Mammary epithelial cell (primary cell): ENCODE measurements around the gene BTRC.

Experiments used
- EZH2 ChIP-seq: IDR thresholded peaks from 2 replicates; pipeline ENCODE4 v1.6.1; 2012; ENCODE audit warnings: low read length, inconsistent platforms, borderline replicate concordance
- TF ChIP-seq, protein P1 (sequence below), 2 donors: IDR thresholded peaks in 1 of 2; conservative IDR thresholded peaks in 1 of 2; 2 replicates each; pipeline ENCODE4 v1.5.1; 2011 to 2012; ENCODE audit warnings: inconsistent platforms in 2 of 2, low read length in 2 of 2, mild to moderate bottlenecking in 2 of 2, control low read depth in 1 of 2, low read depth in 1 of 2; ENCODE audit not compliant: insufficient read depth in 1 of 2; ENCODE audit errors: extremely low read depth in 1 of 2

DNA sequence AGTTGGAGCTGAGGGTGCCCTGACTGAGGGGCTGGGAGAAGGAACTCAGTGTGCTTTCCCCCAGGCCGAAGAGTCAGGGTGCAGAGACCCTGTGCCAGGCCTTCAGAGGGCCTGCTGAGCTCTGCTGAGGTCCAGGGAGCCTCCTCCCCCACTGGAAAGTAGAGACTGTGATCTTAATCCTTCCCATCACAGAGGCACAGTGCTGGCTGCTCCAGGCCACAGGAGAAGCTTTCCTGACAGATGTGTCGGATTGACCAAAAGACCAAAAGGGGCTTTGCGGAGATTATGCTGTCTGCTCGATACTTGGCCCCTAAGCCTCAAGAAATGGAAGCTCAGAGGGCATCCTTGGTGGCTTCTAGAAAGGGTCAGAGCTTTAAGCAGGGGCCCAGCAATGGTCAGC, 32.9 kb upstream of the BTRC start:
- TF ChIP-seq, protein P1, sequence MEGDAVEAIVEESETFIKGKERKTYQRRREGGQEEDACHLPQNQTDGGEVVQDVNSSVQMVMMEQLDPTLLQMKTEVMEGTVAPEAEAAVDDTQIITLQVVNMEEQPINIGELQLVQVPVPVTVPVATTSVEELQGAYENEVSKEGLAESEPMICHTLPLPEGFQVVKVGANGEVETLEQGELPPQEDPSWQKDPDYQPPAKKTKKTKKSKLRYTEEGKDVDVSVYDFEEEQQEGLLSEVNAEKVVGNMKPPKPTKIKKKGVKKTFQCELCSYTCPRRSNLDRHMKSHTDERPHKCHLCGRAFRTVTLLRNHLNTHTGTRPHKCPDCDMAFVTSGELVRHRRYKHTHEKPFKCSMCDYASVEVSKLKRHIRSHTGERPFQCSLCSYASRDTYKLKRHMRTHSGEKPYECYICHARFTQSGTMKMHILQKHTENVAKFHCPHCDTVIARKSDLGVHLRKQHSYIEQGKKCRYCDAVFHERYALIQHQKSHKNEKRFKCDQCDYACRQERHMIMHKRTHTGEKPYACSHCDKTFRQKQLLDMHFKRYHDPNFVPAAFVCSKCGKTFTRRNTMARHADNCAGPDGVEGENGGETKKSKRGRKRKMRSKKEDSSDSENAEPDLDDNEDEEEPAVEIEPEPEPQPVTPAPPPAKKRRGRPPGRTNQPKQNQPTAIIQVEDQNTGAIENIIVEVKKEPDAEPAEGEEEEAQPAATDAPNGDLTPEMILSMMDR (conservative IDR thresholded peaks at IDR 0.05 in 1 of 2, IDR thresholded peaks at IDR 0.05 in 1 of 2; ENCODE audit: extremely low read depth in 1 of 2, insufficient read depth in 1 of 2, low read depth in 1 of 2, low read length in 2 of 2) = no peak
- TF ChIP-seq EZH2 = no peak
